IPS DF 19.7 (cell line): ENCODE data around the gene RXRA.
A peak's percentile ranks its signal among the peaks of the same experiment; 100 is the strongest.

ENCODE experiments used
- DNase-seq: peaks from one replicate; pipeline ENCODE4 v3.0.0-alpha.2; 2013; ENCODE audit warnings: low read depth, low spot score

The RXRA gene

DNA sequence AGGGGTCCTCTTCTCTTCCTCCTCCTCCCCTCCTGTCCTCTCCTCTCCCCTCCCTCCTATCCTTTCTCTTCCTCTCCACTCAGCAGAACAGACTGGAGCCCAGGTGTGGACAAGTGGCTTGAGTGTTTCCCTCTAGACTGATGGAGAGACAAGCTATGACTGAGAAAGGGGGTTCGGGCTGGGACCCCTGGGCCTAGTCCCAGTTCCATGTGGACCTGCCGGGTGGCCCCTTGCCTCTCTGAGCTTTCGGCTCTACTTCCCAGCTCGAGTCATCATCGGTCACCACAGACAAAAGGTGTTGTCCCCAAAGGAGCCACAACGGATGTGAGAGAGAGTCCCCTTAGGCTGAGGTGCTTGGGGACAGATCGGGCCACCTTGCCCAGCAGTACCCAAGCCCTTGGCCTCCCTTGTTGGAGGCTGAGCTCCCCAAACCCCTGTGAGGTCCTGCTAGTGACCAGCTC, 3.4 kb upstream of the RXRA start:
- no peak for DNase-seq

DNA sequence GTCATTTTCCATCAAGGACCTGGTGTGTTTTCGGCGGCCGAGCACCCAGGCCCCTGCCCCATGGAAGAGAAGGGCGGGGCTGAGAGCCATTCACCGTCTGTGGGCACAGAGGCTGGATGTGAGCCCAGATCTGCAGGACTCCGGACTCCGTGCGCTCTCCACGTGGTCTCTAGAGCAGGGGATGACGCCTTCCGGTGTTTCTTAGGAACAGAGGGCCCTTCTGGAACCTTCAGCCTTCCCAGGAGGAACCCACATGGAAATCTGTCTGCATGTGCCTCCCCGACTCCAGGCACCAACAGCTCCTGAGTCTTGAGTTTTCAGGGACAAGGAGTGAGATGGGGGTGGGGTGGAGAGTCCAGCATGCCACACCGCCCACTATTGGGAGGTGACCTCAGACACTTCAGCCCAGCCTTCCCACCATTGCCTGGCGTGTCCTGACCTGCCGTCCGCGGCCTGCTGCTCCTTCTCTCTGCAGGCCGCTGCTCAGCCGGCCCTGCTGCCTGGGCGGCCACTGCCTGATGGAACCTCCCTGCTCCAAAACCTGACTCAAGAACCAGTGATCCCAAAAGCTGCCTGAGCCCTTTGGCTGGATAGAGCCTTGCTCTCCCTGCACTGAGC, 2.4 kb upstream of the RXRA start:
- DNase-seq = peak; percentile 9

DNA sequence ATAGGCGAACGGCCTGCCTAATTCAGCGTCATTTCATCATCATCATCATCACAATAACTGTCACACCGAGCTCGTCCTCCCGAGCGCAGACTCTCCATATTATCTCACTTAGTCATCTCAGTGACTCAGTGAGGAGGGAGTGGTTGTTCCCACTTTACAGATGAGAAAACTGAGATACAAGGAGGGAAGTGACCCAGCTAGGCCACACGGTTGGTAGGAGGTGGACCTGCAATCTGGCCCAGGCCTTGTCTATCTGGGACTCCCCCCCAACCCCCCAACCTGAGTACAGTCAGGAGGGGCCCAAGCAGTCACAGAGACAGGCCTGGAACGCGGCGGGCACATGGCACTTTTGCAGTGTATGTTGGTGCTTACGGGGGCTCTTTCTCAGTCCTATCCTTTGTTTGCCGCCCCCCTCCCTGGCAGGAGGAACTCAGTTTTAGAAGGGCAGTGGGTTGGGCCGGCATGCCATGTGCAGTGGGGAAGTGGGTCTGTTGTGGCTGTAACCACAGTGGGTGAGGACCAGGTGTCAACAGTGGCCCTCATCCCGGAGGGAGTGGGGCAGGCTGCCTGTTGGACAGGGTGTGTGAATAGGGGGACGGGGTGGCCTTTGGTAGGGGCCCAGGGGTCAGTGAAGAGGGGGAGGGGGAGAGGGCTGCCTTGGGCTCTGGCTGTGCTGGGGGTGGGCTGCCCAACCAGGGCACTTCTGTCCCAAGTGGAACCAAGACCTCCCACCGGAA, 1.7 kb upstream of the RXRA start:
- no peak for DNase-seq

DNA sequence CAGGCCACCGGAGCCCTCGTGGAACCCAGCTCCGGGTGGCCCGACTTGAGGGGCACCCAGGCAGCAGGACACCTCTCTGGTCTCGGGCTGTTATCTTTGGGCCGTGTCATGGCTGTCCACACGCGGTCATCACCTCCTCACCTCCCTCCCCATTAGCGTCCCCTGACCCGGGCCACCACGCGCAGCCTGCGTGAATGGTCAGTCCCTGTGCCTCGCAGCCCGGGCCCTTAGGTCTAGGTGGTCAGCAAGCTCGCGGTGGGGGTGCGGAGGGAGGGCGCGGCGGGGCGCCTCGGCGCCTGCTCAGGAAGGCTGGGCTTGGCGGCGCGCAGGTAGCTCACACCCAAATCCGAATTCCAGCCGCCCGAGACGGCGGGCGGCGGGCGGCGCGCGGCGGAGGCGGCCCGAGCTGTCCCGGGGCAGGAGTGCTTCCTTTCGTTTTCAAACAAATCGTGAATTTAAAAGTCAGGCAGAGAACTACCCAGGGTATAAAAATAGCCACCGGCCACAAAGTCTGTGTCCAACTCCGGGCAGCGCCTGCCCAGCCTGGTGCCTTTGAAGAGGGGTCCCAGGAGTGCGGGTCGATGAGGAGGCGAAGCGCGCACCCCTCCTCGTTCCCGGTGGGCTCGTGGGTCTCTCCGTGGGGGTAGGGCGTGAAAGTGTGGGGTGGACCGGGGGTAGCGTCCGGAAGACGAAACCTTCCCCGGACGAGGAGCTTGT, 1.0 kb upstream of the RXRA start:
- no peak for DNase-seq

DNA sequence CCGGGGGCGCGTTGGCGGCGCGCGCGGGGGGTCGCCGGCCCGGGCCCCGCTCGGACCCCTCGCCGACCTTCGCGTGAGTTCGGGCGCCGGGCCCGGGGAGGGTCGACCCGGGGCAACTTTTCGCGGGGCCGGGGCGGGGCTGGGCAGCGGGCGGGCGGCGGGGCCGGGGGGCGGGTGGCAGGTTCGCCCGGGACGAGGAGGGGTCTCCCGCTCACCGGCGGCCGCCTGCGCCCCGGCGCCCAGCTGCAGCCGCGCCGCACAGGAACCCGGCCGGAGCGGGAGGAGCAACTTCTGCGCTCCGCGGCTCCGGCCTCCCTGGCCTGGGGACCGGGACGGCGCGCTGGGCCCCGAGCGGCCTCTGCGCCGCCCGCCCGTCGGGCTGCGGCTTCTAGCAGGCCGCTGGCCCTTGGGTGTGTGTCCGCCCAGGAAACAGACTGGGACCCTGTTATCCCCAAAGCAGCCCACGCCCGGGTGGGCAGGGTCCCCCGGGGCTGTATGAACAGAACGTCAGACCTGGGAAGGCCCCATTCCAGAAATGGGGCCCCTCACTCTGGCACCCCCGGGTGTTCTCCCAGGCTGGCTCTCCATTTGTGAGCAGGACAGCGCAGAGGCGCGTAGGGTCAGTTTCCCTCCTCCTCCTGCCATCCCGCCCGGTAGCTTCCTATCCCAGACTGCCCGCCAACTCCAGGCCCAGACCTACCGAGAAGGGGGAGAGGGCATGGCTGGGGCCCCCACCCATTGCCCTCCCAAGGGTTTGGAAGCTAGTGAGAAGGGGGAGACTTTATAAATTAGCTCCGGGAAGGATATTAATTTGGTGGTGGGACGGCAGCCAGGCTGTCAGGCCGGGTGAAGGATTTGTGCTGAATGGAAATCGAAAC, 708 bp downstream of the RXRA start:
- DNase-seq = no peak

DNA sequence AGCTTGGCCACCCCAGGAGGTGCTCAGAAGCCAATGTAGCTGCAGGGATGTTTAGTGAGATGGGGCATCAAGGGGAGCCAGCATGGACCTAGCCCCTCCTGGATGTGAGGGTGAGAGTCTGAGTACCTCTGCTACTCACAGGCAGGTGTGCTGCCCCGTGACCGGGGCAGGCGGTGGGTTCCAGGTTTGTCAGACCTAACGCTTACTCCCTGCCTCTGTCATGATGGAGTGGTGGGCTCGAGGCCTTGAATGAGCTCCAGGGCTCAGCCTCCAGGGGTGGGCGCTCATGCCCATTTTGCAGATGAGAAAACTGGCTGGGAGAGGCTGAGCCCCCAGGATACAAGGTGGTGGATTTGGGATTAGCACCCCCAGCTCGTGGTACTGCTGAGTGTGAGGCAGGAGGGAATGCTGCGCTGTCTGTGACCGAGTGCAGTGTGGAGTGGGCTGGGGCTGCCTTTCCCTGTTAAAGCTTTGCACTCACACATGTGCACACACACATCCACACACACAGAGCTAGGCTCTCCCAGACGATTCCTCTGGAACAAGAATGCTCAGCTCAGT, 1.5 kb downstream of the RXRA start:
- DNase-seq = no peak

DNA sequence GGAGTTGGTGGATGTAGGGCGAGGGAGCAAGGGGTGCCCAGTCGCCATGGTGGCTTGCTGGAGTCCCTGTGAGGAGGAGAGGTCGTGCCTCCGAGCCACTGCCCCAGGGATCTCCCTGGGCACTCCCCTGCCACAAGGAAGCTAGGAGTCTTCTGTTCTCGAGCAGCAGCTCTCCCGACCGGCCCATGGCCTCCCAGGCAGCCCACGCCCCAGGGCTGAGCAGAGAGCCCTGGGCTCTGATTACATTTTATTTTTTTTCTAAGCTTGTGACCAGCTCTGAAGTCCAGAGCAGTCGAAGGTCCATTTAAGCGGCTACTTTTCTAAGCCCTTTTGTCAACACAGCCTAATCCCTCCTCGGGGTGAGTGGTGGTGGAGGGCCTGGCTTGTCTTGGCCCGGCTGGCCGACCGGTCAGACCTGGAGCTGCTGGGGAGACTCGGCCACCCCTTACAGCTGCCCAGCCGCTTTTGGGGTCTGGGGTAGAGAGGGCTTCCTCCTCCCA, 2.1 kb downstream of the RXRA start:
- no peak for DNase-seq

DNA sequence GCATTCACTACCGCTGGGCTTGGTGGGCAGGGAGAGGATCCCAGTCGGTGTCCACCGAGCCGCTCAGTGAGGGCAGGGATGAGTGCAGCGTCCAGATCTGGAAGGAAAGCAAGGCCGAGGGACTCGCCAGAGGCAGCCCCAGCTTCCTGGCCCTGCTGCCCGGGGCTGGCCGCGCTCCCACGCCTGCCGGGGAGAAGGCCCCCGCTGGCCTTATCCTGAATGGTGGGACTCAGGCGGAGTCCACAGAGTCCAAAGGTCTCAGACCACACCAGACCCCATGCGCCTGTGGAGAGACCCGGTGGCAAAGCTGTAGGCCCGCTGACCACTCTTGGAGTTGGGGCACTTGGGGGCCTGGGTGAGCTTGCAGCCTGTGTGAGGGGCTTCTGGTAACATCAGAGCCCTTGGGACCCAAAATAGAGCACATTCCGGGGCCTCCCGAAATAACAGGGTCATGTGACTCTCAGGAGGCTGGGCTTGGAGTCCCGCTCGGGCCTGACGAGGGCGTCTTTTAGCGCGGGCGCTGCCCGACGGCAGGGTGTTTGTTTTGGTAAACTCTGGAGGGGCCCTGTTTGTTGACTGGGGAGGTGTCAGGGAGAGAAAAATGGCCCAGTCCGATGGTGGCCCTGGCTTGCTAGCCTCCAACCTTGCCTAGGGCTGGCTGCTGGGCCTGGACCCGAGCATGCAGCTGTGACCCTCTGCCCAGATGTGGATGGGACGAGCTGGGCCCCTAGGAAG, 2.8 kb downstream of the RXRA start:
- no peak for DNase-seq

DNA sequence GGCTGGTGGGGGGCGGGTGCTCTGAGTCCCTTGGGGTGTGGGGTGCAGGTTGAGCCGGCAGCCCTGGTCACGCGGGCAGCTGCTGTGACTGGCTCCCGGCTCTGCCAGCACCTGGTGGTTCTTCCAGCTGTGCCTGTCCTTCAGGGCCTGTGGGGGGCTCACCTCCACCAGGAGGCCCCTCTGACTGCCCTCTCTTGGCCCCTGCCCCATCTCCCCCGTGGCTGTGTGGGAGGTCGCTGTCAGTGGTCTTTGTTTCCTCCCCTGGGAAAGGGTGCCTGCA, 3.3 kb downstream of the RXRA start:
- DNase-seq = no peak

DNA sequence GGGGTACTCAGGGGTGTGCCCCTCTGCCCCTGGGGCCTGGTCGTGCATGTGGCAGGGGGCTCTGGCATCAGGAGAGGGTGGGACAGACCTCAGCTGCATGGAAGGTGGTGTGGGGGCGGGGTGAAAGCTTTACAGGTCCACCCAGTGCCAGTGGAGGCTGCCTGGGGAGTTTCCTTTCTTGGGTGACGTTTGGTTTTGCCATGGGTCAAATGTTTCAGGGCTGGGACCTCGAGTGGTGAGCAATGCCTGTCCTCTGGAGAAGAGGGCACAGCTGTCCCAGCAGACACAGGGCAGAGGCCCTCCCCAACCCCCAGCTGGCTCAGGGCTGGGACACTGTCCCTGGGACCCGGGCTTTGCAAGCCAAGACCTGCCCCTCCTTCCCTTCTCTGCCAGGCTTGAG, 3.6 kb downstream of the RXRA start:
- DNase-seq = no peak

DNA sequence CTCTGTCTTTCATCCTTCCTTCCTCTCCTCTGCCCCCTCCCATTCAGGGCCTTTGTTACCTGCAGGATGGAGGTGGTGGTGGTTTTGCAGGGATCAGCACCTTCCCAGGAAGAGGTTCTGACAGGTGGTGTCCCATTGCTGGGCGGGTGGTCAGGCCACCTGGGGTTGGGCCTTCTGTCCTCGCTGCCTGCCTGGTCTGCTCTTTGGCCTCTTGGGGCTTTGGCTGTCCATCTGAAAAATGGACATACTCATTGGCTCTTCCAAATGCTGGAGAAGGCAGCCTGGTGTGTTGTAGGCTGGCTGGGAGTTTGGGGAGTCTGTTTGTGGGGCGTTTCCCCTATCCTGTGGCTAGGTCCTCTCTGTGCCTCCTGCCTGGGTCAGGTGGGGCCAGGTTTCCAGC, 4.3 kb downstream of the RXRA start:
- DNase-seq = no peak

DNA sequence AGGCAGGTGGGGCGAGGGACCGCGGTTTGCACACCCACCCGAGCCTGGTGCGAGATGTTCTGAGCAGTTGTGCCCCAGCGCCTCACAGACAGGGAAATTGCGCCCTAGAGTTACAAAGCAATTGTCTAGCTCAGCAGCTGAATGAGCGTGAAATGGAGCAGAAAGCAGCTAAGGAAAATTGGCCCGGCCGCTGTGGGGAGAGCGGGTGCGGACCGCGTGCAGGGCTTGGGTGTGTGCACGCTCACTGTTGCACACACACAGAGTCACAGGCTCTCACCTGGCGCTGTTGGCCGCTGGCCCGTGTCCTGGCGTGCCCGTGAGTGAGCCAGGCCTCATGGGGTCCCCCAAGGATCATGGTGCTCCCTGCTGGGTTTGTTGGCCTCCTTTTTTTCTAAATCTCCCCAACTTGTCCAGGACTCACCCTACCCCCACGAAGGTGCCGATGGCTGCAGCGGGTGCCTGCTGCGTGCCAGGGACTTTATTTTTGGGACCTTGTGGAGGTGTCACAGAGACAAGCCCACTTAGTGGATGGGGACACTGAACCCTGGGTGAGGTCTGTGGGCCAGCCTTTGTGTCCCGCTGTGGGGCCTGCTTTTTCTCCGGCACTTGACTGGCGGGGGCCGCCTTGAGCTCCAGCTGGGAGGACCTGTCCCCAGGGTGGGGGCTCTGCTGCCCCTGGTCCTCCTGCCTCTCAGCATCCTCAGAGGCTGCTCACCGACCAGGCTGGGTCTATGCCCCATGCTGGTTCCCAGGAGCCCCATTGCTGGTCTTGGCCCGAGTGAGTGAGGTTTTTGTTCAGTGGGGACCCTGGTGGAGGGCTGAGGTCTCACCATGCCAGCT, 5.2 kb downstream of the RXRA start:
- DNase-seq = no peak

DNA sequence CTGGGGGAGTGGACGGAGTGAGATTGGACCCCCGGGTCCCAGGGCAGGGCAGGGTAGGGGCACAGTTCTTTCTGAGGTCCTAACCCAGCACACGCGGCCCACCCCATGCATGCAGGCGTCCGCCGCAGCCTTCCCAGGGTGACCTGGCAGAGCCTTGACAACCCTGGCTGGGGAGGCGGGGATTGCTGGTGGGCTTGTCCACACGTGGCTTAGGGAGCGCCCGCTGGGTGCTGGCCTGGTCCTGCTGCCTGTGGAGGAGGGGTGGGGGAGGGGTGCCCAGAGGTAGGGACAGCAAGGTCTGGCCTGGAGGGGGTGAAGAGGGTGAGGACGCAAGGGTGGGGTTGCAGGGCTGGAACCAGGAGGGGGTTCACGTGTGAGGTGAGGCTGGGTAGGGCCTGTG, 6.0 kb downstream of the RXRA start:
- DNase-seq = no peak

DNA sequence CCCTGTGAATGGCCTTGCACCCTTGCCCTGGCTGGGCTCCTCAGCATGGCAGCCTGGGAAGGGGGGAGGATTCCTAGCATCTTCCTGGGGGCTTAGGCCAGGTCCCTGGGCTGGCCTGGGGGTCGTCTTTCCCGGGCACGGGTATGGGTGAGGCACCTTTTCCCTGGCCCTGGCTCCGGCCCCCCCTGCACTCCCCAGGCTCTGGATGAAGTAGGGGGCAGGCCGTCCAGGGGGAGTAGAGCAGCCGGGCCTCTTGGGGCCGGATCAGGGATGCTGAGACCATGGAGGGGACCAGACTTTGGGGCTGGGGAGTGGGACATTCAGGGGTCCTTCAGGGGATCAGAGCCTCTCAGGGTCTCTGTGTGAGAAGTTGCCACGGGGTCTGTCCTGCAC, 6.6 kb downstream of the RXRA start:
- DNase-seq = no peak

DNA sequence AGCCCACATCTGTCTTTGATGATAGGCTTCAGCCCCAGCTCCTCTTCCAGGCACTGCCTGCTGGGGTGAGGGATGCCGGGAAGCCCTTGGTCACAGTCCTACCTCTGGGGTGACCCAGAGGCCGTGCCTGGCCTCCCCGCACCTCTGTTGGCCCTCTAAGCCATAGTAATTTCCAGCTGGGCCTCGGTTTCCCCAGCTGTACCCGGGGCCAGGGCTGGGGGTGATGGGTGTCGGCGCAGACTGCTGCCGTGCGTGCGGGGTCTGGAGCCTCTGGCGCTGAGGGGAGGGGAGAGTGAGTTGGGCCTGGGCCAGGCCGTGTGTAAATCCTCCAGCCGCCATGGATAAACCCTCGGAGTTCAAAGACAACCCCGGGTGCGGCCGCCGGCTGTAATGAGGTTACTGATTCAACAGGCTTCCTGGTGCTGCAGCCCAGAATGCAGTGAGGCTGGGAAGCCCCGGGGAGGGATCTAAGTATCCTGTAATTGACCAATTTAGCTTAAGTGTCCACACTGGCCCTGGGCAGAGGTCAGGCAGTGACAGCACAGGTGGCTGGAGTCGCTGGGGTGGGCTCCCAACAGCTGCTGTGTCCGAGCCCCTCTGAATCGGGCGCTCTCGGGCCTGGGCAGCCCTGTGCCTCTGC, 7.1 kb downstream of the RXRA start:
- no peak for DNase-seq

DNA sequence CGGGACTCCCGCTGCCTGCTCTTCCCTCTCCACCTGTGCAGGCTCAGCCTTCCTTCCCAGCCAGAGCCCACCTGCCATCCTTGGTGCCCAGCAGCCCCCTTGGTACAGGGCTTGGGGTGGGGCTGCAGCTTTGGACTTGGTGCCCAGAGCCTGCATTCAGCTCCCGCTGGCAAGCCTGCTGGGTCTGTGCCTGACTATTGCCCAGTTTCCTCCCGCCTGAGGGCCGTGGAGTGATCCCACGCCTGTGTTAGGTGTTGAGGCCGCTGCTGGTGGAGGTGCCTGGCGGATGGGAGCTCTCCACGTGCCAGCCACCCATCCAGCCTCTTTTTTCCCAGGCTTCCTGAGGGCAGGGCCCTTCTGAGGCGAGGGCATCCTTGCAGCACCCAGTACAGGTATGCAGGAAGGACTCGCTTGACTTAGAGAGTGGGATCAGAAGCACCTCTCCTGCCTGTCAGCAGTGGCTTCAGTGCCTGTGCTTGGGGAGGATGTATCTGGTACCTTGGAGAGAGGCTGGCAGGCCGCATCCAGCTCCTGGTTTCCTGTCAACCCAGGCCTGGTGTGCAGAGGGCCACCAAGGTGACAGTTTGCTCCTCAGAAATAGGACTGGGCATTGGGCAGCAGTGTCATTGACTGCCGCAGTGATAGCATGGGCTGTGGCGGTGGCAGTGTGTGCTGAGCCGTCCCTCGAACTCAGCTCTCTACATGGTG, 7.8 kb downstream of the RXRA start:
- no peak for DNase-seq

DNA sequence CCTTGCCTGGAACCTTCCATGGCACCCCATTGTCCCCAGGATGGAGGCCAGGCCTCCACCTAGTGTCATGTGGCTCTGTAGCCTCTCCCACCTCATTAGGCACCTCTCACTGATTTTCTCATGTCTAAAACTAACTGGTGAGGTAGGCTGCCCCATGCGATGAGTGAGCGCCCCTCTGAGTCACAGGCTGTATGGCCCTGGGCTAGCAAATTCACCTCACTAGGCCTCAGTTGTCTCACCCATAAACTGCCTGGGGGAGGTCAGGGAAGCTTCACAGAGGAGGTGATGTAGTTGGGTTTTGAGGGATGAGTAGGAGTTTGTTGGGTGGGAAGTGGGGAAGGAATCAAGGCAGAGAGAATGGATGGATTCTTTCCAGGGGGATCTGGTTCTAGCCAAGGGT, 8.8 kb downstream of the RXRA start:
- DNase-seq = no peak

DNA sequence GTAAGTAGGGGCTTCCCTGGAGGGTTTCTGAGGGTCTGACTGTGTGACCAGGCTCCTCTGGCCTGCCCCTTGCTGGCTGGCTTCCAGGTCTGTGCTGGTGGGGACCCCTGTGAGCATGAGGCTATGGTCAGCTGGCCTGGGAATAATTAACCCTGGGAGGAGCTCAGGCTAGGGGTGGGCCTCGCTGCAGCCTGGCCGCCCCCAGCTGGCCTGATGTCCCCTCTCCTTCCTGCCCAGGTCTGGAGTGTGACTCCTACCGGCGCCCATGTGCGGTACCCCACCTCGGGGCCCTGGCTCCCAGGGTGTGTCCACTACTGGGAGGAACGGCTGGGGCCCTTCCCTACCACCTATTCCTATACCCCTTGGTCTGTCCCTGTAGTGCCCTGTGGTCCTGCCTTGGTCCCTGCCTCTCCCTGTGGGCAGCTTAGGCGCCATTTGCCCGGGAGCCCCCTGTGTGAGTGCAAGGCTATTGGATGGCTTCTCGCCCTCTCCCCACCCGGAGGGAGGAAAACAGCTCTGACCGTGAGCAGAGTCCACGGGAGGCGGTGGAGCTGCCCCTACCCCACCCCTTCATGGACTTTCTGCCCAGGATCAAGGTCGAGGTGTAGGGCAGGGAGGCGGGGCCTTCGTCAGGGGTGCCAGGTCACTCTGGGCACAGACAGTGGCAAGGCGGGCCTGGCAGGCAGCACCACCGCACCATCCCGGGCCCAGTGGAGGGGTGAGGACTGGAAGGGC, 9.4 kb downstream of the RXRA start:
- no peak for DNase-seq
